ENCODE measurements around the gene KANSL3.
"Not testable (repeated sequence)": the region's sequence is repeated elsewhere in the genome, so short reads cannot be mapped to it uniquely, and the experiment has no call there.

KANSL3 gene

GRCh38 chr2:96638144-96639121 is at the start of gene KANSL3:
TSS of gene KANSL3 (minus strand) at chr2:96638312. CDS start at chr2:96637135, 1,177 bp downstream.
- peak; percentile 90 for DNase-seq

DNA sequence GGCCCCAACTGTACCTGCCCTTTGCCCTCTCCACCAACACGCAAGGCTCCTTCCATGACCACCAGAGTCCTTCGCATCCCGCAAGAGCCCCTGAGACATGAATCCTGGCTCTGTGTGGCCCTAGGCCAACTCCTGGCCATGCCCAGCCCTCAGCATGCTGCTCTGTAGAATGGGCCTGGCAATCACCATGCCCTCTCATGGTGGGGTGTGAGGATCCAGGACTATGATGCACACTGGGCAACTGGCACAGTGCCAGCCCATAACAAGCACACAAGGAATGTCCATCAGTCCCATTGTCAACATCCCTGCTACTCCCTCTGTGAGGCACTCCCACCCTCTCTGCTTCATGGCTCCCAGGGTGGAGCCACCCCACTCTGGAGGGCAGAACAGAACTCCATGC is 49.2 kb upstream of the KANSL3 start:
- DNase-seq, result no peak

DNA sequence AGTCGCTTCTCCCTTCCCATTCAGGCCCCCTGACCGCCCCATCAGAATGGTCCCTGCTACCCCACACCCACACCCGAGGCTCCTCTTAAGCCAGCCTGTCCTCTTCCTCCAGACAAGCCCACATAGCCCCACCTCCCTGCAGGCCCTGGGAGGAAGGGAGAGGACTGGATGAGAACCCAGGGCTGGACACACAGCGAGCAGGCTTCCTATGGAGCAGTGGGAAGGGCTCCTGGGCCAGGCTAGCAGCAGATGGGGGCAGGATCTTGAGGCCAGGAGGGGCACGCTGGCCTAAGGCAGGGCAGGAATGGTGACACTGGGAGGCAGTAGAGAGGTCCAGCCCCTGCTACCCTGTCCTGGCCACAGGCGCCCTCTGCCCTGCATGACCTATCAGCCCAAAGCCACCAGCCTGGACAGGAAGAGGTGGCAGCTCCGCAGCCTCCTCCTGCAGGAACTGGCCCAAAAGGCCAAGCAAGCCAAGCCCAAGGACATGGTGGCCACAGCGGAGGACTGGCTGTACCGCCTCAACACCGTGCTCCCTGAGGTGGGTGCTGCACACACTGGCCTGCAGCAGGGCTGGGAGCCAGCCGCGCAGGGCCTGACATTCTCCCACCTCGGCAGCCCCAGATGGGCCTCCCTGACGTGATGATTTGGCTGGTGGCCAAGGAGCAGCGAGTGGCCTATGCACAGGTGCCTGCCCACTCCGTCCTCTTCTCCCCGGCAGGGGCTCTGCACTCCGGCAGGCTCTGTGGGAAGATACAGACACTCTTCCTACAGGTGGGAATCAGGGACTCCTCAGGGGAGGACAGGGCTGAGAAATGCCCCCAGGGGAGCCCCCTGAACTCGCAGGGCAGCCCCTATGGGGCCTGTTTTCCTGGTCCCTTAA is 47.7 kb upstream of the KANSL3 start:
- DNase-seq, result no peak

DNA sequence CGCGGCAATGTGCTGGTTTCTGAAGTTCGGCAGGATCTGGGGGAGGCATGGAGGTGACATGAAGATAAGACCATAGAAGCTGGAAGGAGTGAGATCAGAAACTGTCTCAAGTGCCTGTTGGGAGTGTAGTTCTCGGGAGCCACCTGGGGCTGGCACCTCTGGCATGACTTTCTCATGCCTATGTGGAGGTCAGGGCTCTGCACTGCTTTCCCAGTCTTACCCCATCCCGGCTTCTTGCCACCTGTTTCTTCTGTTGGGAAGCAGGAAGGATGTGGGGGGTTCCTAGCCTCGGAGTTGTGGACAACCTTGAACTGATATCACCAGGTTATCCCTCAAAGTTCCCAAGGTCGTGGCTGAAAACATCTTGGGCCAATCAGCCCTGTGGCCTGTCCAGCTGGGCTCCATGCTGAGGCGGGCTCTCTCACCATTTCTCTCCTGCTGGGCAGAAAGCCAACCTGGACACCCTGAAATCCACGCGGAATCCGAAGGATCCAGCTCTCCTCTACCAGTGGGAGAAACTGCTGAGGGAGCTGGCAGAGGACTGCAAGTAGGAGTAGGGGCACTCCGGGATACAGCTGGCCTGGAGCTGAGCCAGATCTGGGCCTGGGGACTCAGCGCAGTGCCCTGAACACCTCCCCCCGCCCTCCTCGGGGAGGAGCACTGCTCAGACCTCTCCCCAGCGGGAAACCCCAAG is 46.9 kb upstream of the KANSL3 start:
- no peak for DNase-seq

DNA sequence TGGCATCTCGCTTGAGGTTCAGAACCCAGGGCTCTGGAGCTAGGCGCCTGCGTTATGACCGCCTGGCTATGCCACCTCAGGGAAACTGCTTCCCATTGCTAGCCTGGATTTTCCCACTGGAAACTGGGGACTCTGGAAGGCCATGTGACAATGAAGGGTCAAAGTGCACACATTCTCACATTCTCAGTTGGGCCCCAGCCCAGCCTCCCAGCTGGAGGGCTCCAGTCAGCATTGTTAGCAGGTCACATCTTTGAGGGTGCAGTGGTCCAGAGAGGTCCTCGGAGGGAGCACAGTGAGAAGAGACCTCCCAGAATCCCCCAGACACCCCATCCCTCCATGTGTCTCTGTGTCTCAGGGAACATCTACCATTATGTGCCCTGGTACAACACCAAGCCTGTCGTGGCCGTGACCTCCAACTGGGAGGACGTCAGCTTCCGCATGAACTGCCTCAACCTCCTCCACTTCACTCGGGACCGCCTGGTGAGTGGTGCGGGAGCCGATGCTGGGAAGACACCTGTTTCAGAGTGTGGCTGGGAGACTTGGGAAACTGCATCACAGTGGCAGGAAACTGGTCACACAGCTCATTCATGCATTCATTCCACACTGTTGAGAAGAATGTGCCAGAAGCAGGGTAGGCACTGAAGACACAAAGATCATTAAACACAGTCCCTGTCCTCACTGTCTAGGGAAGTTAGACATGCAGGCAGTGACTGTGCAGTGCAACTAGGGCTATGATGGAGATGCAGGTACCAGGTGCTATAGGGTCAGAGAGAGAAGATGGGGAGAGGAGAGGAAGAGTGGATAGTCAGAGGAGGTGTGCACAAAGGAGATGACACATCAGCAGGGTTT is 46.1 kb upstream of the KANSL3 start:
- DNase-seq, result no peak

DNA sequence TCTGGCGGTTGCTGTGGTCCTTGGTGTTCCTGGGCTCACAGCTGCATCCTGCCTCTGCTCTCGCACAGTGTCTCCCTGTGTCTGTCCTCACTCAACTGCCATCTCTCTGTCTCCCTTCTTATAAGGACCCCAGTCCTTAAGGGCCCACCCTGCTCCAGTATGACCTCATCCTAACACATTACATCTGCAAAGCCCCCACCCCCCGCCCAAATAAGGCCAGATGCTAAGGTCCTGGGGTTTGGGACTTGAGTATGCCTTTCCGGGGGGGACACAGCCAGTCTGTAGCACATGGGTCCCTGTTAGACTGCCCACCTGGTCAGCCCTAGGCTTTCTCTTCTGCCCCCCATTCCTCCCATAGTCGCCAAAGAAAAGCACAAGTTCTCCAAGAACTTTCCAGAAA is 45.2 kb upstream of the KANSL3 start:
- DNase-seq, result no peak

- no peak for DNase-seq
These were observed 43.4 kb upstream of the KANSL3 start for GRCh38 chr2:96681540-96681939.

DNA sequence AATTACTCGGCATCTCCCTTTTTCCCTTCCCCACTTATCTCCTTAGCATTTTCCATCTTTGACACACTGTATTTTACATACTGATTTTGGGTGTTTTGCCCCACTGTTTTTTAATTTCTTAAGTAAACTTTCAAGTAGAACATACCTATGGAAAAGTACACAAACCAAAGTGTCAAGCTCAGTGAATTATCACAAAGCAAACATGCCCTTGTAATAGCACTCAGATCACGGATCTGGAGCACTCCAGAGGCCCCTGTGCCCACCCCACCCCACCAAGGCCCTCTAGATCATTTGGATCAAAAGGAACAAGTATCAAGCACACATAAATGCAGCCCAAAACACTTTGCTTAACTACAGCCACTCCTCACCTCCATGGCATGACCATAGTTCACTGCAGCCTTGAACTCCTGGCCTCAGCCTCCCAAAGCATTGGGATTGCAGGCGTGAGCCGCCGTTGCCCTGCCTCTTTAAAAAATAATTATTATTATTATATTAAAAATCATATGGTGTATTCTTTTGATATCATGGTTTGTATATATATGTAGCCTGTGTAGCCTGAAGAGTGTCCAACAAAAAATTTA is 42.5 kb upstream of the KANSL3 start:
- no peak for DNase-seq

- DNase-seq, result no peak
These were observed 41.7 kb upstream of the KANSL3 start for GRCh38 chr2:96679848-96680247.

DNA sequence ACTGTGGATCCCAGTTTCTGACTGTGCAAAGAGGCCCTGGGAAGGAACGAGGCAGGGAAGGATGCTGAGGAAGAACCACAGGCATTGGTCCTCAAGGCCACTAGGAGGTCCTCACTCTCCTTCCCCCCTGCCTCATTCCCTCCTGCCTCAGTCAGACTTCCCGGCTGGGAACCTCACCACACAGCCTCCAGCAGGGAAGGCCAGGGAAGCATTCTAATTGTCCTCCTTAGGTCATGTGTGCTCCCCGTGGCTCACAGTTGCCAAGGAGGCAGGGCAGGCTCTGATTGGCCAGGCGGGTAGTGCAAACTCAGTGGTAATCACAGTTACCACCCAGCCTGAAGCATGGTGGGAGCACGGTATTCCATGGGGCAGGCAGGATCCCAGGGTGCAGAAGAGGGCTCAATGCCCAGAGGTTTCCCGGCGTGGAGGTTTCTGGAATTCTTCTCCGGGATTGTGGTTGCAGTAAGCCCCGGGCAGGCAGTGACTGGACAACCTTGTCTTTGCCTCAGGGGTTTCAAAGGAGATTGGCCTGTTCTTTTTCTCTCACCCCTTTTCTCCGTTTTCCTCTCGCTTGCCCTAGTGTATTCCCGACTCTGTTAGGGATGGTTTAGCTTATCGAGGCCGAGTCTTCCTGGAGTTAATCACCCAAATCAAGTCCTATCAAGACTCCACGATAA is 31.6 kb upstream of the KANSL3 start:
- no peak for DNase-seq

DNA sequence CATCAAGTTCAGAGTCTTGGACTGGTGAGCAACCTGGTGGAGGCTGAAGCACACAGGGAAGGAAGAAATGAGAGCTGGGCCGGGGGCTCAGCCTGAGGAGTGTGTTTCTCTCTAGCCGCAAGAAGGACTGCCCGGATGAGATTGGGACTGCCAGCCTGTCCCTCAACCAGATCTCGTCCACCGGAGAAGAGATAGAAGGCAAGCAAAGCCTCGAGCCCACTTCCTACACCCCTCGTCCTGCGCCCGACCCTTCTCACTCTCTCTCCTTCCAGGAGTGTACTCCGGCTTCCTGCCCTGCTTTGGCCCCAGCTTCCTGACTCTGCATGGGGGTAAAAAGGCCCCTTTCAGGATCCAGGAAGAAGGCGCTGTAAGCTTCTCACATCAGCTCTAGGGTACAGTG is 30.7 kb upstream of the KANSL3 start:
- DNase-seq, result no peak

- DNase-seq, result not testable (repeated sequence)
These were observed 27.6 kb upstream of the KANSL3 start for GRCh38 chr2:96665717-96666116.

DNA sequence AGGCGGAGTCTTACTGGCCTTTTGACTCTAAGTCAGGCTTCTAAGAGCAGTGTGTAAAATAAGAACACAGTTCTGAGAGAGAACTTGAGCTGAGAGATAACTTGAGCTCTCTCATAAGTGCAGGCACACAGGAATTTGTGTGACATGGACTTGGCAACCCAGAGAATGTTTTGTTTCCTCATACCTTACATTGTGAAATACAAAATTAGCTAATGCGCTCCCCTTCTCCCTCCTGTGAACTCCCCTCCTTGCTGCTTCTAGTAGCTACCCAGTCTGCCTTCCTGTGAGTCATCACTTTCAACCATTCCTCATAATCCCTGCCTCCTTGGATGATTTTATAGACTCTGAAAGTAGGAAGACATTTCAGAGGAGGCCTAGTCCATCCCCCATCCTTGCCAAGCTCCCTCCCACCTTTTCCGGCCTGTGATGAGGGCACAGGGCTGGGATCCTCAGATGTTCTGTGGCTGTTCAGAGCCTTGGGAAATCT is 27.0 kb upstream of the KANSL3 start:
- peak; percentile 98 for DNase-seq

DNA sequence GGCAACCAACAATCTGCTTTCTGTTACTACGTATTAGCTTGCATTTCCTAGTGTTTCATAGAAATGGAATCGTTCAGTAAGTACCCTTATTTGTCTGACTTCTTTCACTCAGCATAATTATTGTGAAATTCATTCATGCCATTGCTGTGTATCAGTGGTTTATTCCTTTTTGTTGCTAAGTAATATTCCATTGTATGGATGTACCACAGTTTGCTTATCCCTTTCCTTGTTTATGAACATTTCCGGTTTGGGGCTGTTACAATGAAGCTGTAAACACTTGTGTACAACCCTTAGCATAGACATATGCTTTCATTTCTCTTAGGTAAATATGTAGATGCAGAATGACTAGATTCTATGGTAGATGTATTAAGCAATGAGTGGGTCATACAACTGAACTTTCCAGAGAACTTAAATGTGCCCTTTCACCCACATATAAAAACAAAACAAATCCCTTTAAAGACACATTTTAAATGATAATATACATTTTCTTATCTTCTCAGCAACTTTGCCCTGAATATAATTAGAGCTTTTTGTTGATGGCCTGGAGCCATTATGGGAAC is 26.3 kb upstream of the KANSL3 start:
- no peak for DNase-seq

GRCh38 chr2:96663829-96664228 is 25.7 kb upstream of the KANSL3 start:
- DNase-seq, result no peak

GRCh38 chr2:96663177-96663576 is 25.1 kb upstream of the KANSL3 start:
- DNase-seq, result no peak

- no peak for DNase-seq
These were observed 24.2 kb upstream of the KANSL3 start for GRCh38 chr2:96662360-96662759.

- no peak for DNase-seq
These were observed 23.2 kb upstream of the KANSL3 start for GRCh38 chr2:96661324-96661723.

- DNase-seq, result peak; percentile 61
These were observed 18.4 kb upstream of the KANSL3 start for GRCh38 chr2:96656540-96656939.

- peak; percentile 38 for DNase-seq
These were observed 17.4 kb upstream of the KANSL3 start for GRCh38 chr2:96655526-96655925.

GRCh38 chr2:96654791-96655190 is 16.7 kb upstream of the KANSL3 start:
- not testable (repeated sequence) for DNase-seq

All from MV-4-11 (cell line).